Measurements from ENCODE around the gene ING5. TPM values are rescaled to one million over a fixed set of nuclear protein-coding genes. Genes with fewer than 3 reads are reported as not detected.
A peak's percentile ranks its signal among the peaks of the same experiment; 100 is the strongest.
"Not testable (repeated sequence)": the region's sequence is repeated elsewhere in the genome, so short reads cannot be mapped to it uniquely, and the experiment has no call there.

The ING5 gene
- 10 to 100 TPM; 26.4 to 27.4 TPM for total RNA-seq

- Mint-ChIP-seq H3K27me3 (no peaks in the 10 kb centered on the region), H3K4me3 (peak within 1 kb of the TSS; percentile 79), H3K36me3 (ENCODE audit: low read depth) (peaks cover 21% of the 10 kb centered on the region), H3K27ac (peak within 1 kb of the TSS; percentile 84), H3K9me3 (peaks cover 4% of the 10 kb centered on the region), H3K4me1 (peaks cover 27% of the 10 kb centered on the region)
- DNase-seq = peak; percentile 96
- CTCF ChIA-PET = interaction anchor here (0.6 to 5.9 kb wide), 16 partner anchors 9 to 623 kb away, joined by 3 to 54 read pairs (median 4); partner anchors contain the start of genes D2HGDH, DTYMK, HDLBP and SEPTIN2
- POLR2A ChIA-PET = interaction anchor here (1.0 to 7.6 kb wide), 21 partner anchors 10 to 388 kb away, joined by 3 to 141 read pairs (median 9); partner anchors contain the start of genes D2HGDH, DTYMK, HDLBP and PDCD1
These were observed at the start of gene ING5 for GRCh38 chr2:241701399-241702154. ING5 (plus strand) TSS chr2:241702039; CDS start chr2:241702066, 27 bp downstream.

- Mint-ChIP-seq H3K36me3 (ENCODE audit: low read depth) (peaks cover 29% of the 10 kb centered on the region), H3K27me3 (no peaks in the 10 kb centered on the region), H3K4me1 (peaks cover 3% of the 10 kb centered on the region), H3K27ac (no peak overlapping the region), H3K4me3 (no peak overlapping the region), H3K9me3 (no peaks in the 10 kb centered on the region)
- ChIA-PET POLR2A (interaction anchor here (1.6 kb wide), 1 partner anchor 14 kb away, joined by 6 read pairs; the partner anchor contains the start of gene ATG4B), CTCF (interaction anchor here (1.3 kb wide), 1 partner anchor 226 kb away, joined by 3 read pairs; no protein-coding TSS in a partner anchor)
- no peak for DNase-seq
These were observed 49.7 kb upstream of the ING5 start for GRCh38 chr2:241652142-241652541.

- H3K27me3 Mint-ChIP-seq = no peaks in the 10 kb centered on the region
- ChIA-PET POLR2A (no interaction called here), CTCF (no interaction called here)
- H3K9me3 Mint-ChIP-seq = no peaks in the 10 kb centered on the region
- H3K36me3 Mint-ChIP-seq (ENCODE audit: low read depth) = peaks cover 31% of the 10 kb centered on the region
- no peak for DNase-seq
- no peak overlapping the region for H3K4me3 Mint-ChIP-seq
- no peak overlapping the region for H3K27ac Mint-ChIP-seq
- peaks cover 3% of the 10 kb centered on the region for H3K4me1 Mint-ChIP-seq
These were observed 49.1 kb upstream of the ING5 start for GRCh38 chr2:241652722-241653121.

- POLR2A ChIA-PET = no interaction called here
- H3K4me3 Mint-ChIP-seq = no peak overlapping the region
- no peaks in the 10 kb centered on the region for H3K9me3 Mint-ChIP-seq
- no peak for DNase-seq
- H3K27me3 Mint-ChIP-seq = no peaks in the 10 kb centered on the region
- no peak overlapping the region for H3K27ac Mint-ChIP-seq
- CTCF ChIA-PET = no interaction called here
- peaks cover 3% of the 10 kb centered on the region for H3K4me1 Mint-ChIP-seq
- H3K36me3 Mint-ChIP-seq (ENCODE audit: low read depth) = peaks cover 33% of the 10 kb centered on the region
These were observed 48.6 kb upstream of the ING5 start for GRCh38 chr2:241653210-241653750.

GRCh38 chr2:241654551-241654950 lies 47.3 kb upstream of the ING5 start:
- ChIA-PET CTCF (interaction anchor here (0.6 kb wide), 1 partner anchor 9 kb away, joined by 3 read pairs; no protein-coding TSS in a partner anchor), POLR2A (no interaction called here)
- Mint-ChIP-seq H3K27me3 (no peaks in the 10 kb centered on the region), H3K9me3 (no peaks in the 10 kb centered on the region), H3K27ac (no peak overlapping the region), H3K4me1 (no peaks in the 10 kb centered on the region), H3K4me3 (no peak overlapping the region), H3K36me3 (ENCODE audit: low read depth) (peaks cover 43% of the 10 kb centered on the region)
- no peak for DNase-seq

- H3K36me3 Mint-ChIP-seq (ENCODE audit: low read depth) = peaks cover 50% of the 10 kb centered on the region
- CTCF ChIA-PET = no interaction called here
- H3K9me3 Mint-ChIP-seq = no peaks in the 10 kb centered on the region
- no peaks in the 10 kb centered on the region for H3K27me3 Mint-ChIP-seq
- no peak overlapping the region for H3K27ac Mint-ChIP-seq
- no peaks in the 10 kb centered on the region for H3K4me1 Mint-ChIP-seq
- DNase-seq = no peak
- POLR2A ChIA-PET = no interaction called here
- no peak overlapping the region for H3K4me3 Mint-ChIP-seq
These were observed 46.2 kb upstream of the ING5 start for GRCh38 chr2:241655516-241656189.

- ChIA-PET POLR2A (no interaction called here), CTCF (no interaction called here)
- DNase-seq = no peak
- H3K9me3 Mint-ChIP-seq = no peaks in the 10 kb centered on the region
- no peak overlapping the region for H3K27ac Mint-ChIP-seq
- H3K4me1 Mint-ChIP-seq = no peaks in the 10 kb centered on the region
- peaks cover 48% of the 10 kb centered on the region for H3K36me3 Mint-ChIP-seq (ENCODE audit: low read depth)
- H3K4me3 Mint-ChIP-seq = no peak overlapping the region
- H3K27me3 Mint-ChIP-seq = no peaks in the 10 kb centered on the region
These were observed 45.6 kb upstream of the ING5 start for GRCh38 chr2:241656190-241656741.

- DNase-seq = no peak
- Mint-ChIP-seq H3K27me3 (no peaks in the 10 kb centered on the region), H3K4me1 (no peaks in the 10 kb centered on the region), H3K9me3 (no peaks in the 10 kb centered on the region), H3K4me3 (no peak overlapping the region), H3K27ac (peak overlapping the region; percentile 22), H3K36me3 (ENCODE audit: low read depth) (peaks cover 40% of the 10 kb centered on the region)
- ChIA-PET CTCF (interaction anchor here (1.2 to 2.1 kb wide), 2 partner anchors 19 to 579 kb away, joined by 3 to 10 read pairs; partner anchors contain the start of gene ATG4B), POLR2A (no interaction called here)
These were observed 44.0 kb upstream of the ING5 start for GRCh38 chr2:241657786-241658254.

- Mint-ChIP-seq H3K27ac (no peak overlapping the region), H3K36me3 (ENCODE audit: low read depth) (peaks cover 40% of the 10 kb centered on the region), H3K9me3 (no peaks in the 10 kb centered on the region), H3K4me1 (no peaks in the 10 kb centered on the region), H3K4me3 (no peak overlapping the region), H3K27me3 (no peaks in the 10 kb centered on the region)
- ChIA-PET CTCF (interaction anchor here (0.6 to 2.1 kb wide), 5 partner anchors 16 to 580 kb away, joined by 3 to 10 read pairs (median 6); partner anchors contain the start of gene ATG4B), POLR2A (no interaction called here)
- no peak for DNase-seq
These were observed 43.5 kb upstream of the ING5 start for GRCh38 chr2:241658296-241658695.

GRCh38 chr2:241659150-241659739 lies 42.6 kb upstream of the ING5 start:
- CTCF ChIA-PET = interaction anchor here (0.5 to 2.1 kb wide), 11 partner anchors 17 to 684 kb away, joined by 3 to 10 read pairs (median 3); partner anchors contain the start of gene ATG4B
- Mint-ChIP-seq H3K27ac (no peak overlapping the region), H3K36me3 (ENCODE audit: low read depth) (peaks cover 40% of the 10 kb centered on the region), H3K4me3 (no peak overlapping the region), H3K4me1 (no peaks in the 10 kb centered on the region), H3K9me3 (no peaks in the 10 kb centered on the region), H3K27me3 (no peaks in the 10 kb centered on the region)
- POLR2A ChIA-PET = no interaction called here
- peak; percentile 57 for DNase-seq

GRCh38 chr2:241660593-241661213 lies 41.1 kb upstream of the ING5 start:
- peaks cover 29% of the 10 kb centered on the region for H3K36me3 Mint-ChIP-seq (ENCODE audit: low read depth)
- H3K9me3 Mint-ChIP-seq = no peaks in the 10 kb centered on the region
- H3K4me1 Mint-ChIP-seq = peaks cover 8% of the 10 kb centered on the region
- no peak for DNase-seq
- ChIA-PET CTCF (no interaction called here), POLR2A (no interaction called here)
- H3K27ac Mint-ChIP-seq = no peak overlapping the region
- H3K27me3 Mint-ChIP-seq = no peaks in the 10 kb centered on the region
- H3K4me3 Mint-ChIP-seq = no peak overlapping the region

- POLR2A ChIA-PET = interaction anchor here (1.0 kb wide), 1 partner anchor 22 kb away, joined by 3 read pairs; no protein-coding TSS in a partner anchor
- DNase-seq, H3K27me3 Mint-ChIP-seq, H3K27ac Mint-ChIP-seq, H3K4me3 Mint-ChIP-seq, CTCF ChIA-PET, H3K9me3 Mint-ChIP-seq, H3K4me1 Mint-ChIP-seq: not testable (repeated sequence)
- H3K36me3 Mint-ChIP-seq (ENCODE audit: low read depth) = peaks cover 21% of the 10 kb centered on the region
These were observed 39.1 kb upstream of the ING5 start for GRCh38 chr2:241662731-241663130.

Data from activated CD4-positive, alpha-beta memory T cell treated with anti-CD3 and anti-CD28 coated beads, Interleukin-2, amount 10 ng/mL, durations not matched to agents 7 days and 5 days (primary cell).